Measurements from ENCODE around the gene ST6GALNAC3.
"Not testable (repeated sequence)": the region's sequence is repeated elsewhere in the genome, so short reads cannot be mapped to it uniquely, and the experiment has no call there.

The ST6GALNAC3 gene

GRCh38 chr1:76593618-76594017 lies 519.1 kb downstream of the ST6GALNAC3 start:
- no peak for DNase-seq

DNA sequence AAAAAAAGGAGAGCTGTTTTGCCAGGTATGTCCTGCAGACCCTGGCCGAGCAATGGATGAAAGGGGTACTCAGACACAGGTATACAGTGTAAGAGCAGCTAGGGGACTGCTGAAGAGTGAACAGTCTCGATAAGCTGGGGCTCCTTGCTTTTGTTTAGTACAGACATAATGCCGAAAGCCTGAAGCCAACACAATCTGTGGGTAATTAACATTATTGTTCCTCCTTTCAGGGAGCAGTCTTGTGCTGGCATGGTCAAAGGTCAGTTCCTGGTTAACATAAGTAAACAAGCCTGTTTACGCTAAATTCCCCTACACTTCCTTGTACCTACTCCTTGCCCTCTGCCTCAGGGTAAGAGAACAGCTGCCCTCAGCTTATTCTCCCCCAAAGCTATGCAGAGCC lies 520.5 kb downstream of the ST6GALNAC3 start:
- DNase-seq = no peak

DNA sequence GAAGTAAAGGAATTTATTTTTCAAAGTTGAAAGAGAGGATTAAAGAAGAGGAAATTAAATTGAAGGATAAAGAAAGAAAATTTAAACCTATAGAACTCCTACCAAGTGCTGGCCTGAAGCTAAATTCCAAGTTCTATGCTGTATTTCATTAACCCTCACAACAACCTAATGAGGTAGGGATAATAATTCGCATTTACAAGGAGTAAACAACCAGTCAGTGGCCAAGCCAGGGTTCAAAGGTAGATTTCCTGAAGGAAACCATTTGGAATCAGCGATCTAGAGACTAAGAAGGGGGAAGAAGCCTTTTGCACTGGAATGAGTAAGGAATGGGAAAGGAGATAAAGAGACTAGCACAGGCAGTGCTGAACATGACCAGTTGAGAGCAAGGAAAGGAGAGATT lies 526.9 kb downstream of the ST6GALNAC3 start:
- DNase-seq = no peak

GRCh38 chr1:76607717-76608116 lies 533.2 kb downstream of the ST6GALNAC3 start:
- no peak for DNase-seq

- DNase-seq = no peak
Measured at GRCh38 chr1:76611770-76612445, 537.4 kb downstream of the ST6GALNAC3 start.

DNA sequence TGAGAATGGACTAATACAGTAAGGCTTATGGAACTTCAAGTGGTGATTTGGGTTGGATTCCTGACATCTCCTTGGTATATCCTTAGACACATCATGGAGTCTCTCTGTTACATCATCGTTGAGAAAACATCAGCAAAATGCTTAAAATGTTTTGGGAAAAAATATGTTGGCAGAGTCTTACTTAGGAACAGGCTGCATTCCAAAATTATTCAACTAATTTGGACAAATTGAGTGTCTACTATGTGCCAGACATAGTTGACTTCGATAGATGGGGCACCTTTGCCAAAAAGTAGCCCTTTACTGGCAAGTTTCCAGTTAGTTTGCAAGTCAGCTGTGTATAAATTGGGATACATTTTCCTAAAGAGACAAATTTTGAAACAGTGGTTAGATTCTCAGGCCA lies 539.3 kb downstream of the ST6GALNAC3 start:
- no peak for DNase-seq

DNA sequence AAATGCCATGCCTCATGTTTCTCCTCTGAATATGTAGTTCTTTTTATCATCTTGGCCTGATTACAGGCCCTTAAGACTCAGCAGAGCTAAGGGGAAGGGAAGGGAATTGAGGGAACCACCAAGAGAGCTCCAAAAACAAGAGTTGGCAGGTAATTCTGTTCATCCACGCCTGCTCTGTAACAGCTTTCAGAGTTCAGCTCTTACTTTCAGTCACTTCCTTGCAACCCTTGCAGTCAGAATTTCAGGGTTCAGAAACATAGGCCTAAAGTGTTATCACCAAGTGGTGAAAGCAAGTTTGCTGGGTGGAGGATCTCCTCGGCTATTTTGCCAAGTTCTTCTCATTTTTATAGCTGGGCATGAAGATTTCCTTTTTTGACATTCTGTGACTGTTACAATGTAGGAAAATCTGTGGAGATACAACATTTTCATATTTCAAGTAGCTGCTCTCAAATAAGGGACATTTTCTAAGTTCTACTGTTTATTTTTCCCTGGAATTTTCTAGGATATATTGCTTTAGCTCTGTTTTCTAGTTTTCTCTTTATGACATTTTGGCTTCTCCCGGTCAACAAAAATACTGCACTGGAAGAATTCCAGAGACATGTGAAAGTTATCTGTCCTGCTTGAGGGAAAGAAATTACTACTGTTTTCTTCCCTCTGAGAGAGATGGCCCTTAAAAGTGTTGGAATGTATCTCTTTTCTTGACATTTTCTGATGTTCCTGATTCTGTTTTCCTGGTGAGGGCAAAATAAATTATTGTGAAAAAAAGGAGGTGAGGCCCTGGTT lies 540.9 kb downstream of the ST6GALNAC3 start:
- no peak for DNase-seq

GRCh38 chr1:76620371-76620770 lies 545.8 kb downstream of the ST6GALNAC3 start:
- no peak for DNase-seq

DNA sequence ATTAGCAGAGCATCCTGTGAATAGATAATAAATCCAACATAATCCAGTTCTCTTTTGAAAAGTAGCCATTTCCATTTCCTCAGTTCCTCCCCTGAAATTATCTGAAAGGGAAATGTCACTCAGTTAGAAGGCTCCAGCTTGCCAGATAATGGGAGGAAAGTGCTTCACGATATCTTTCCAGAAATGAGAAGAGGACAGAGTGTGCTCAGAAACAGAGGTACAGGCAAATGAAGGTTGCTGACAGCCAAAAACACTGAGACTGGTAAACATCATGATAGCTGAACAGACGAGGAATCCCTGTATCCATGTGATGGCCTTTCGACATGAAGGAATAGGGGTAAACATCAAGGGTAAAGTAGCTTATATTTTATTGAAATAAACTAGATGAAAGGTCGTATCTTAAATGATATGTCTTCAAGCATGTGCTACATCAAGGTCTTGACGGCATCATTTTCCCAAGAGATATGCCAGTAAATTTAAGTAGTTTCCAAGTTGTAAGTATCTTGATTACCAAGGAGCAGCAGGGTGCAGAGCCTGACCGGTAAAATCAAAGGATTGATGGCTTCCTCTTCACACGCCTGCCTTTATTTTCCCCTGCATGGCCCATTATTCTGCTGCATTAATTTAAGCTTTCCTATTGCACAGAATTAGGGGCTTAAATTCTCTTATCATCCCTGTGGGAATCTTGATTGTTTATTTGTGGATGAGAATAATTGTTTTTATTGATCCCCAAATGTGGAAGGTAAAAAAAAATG lies 548.4 kb downstream of the ST6GALNAC3 start:
- no peak for DNase-seq

DNA sequence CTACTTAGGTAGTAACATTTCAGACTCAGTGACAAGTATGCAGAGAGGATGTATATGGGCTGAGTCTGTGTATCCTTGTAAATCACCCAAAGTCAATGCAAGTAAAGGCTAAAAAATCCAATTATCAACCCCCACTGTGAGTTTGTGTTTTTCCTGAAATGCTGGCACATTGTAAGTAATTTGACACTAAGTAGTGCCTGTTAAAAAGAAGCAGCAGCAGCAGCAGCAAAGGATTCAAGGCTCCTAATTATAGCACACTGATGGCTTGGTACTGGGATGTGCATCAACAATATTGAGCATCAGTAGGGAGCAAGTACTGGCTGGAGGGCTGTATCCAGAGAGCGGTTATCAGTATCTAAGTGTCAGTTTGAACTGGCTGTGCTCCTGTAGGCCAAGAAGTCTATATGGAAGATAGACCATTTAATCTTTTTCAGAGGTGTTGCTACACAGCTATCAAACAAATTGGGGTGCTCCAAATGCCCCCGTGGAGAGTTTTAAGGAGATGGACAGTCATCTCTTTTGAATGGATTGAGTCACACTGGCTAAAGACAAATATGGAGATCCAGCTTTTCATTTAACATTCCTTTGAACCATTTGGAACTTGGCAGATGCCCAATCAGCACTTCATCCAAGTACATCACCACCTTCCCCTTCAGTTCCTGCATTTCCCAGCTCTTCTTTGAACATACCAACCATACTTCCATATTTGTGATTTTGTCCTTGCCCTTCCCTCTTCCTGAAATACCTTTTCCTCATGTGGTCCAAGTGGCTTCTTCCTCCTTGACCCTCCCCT lies 551.5 kb downstream of the ST6GALNAC3 start:
- DNase-seq = no peak

DNA sequence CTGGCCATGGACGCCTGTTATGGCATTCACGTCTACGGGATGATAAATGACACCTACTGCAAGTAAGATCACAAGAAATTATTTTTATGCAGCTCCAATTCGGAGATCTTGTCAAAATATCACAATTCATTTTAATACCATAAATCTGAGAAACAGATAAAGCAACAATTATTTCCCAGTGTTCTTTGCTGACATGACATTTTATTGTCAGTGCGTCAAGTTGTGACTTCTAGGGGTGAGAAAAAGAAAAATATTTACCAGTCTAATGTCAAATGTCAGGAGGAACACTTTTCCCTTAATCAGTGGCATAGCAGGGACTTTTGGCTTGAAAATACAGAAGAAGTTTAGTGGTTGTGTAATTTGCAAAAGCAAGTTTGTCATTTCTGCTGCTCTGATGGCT lies 553.0 kb downstream of the ST6GALNAC3 start:
- no peak for DNase-seq

DNA sequence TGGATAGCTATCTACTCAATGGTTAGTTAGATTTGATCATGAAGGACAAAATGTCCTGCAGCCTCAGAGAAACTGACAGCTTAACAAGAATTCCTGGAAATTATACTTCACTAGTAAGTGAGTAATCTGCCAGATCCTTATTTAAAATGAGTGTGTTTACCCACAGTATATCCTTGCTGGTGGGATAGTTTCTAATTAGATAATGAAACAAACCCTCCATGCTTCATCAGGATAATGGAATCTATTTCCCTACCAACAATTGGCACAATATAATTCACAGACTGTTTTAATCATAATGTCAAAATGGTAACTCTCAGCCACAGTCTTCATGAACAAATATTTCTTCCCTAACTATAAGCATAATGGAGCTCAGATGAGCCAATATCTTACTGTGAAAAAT lies 553.4 kb downstream of the ST6GALNAC3 start:
- DNase-seq = no peak

DNA sequence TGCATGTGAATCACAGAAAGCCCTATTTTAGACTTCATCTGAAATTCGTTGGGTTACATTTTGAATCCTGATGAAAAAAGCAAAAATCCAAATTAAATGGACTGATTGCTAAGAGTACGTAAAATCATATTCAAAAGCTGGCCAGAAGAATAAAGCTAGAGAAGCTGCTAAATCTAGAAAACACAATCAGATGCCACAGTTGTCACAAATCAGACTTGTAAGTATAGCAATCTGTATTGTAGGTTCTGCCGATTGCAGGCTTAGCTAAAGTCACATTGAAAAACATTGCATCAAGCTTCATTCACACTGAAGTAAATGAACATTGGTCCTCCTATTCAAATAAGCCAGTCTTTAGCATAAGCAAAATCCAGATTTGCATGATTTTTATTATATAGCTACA lies 557.6 kb downstream of the ST6GALNAC3 start:
- DNase-seq = no peak

DNA sequence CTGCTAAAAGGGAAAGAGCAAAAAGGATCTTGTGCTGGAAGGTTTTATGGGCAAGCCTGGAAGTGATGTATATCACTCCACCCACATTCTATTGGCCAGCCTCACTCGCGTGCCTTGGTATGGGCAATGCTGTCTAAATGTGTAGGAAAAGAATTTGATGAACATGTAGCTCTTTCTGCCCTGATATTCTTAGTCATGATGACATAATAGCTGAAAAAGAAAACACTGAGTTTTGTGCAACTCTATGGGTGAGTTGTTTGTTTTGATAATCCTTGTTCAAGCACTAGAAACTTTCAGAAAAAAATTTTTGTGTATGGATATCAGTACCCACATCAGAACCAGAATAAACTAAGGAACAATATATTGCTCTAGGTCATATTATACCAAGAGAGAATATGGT lies 561.2 kb downstream of the ST6GALNAC3 start:
- no peak for DNase-seq

DNA sequence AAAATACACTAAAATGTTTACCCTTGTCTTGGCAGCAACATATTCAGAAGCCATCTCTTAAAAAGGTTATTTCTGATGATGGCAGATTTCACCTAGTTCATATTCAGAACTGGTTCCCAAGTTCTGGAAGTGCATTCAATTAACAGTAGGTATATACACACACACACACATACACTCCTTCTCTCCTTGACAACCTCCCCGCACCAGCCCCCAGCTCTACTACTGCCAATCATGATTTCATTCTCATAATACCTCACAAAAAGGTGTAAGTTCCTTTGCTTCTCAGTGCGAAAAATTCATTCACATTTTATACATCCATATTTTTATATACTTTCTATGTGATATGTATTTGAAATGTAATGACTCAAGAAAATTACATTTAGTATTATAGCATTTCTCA lies 564.6 kb downstream of the ST6GALNAC3 start:
- no peak for DNase-seq

GRCh38 chr1:76640092-76640491 lies 565.5 kb downstream of the ST6GALNAC3 start:
- no peak for DNase-seq

GRCh38 chr1:76640723-76641122 lies 566.2 kb downstream of the ST6GALNAC3 start:
- no peak for DNase-seq

- DNase-seq = no peak
Measured at GRCh38 chr1:76644139-76644538, 569.6 kb downstream of the ST6GALNAC3 start.

DNA sequence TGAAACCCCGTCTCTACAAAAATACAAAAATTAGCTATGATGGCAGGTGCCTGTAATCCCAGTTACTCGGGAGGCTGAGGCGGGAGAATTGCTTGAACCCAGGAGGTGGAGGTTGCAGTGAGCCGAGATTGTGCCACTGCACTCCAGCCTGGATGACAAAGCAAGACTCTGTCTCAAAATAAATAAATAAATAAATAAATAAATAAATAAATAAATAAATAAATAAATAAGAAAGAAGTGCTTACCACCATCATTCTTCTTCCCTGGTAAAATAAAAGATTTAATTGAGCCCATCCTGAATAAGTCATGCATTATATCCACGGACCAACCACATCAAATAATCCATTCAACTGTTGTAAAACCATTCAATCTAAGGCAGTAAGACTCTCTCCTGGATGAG lies 578.3 kb downstream of the ST6GALNAC3 start:
- not testable (repeated sequence) for DNase-seq

DNA sequence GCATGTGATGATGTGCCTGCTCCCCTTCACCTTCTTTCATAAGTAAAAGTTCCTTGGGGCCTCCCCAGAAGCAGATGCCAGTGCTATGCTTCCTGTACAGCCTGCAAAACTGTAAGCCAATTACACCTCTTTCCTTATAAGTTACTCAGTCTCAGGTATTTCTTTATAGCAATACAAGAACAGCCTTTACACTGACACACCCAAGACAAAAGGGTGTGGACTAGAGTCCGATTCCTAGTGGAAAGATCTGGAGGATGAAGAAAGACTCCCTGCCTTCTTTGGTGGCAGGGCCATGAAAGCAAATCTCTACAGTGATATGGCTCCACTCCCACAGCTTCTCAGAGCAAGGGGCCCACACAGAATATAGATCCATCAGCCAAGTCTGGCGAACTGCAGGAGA lies 583.1 kb downstream of the ST6GALNAC3 start:
- no peak for DNase-seq

DNA sequence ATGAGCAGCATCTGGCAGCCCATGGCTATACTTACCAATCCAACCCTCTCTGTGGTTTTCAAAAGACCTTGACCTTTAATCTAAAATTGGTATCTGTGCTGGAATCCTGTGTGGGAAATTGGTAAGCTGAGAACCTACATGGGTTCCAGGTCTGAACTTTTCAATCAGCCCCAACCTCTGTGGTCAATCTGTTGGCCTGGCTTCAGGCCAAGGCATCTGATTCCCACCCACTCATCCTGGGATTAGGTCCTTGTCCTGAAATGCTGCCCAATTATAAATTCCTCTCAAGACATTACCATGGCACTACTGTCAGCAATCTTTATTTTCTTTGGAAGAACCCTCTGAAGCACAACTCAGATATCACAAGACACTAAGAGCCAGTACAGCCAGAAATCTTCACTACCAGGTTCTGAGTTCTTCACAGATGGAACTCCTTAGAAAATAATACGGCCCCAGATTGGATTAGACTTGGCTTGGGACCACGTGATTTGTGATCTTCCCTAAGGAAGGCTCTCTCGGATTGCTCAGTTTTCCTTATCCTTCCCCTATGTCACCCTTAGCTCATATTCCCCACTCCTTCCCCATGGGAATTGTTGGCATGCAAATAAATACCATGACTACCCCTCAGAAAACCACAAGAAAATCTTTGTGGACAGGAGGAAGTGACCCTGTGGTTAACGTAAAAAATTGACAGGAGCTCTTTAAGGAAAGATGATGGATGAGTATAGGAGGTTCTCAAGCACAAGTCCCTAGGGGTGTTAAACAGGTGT lies 584.8 kb downstream of the ST6GALNAC3 start:
- no peak for DNase-seq

DNA sequence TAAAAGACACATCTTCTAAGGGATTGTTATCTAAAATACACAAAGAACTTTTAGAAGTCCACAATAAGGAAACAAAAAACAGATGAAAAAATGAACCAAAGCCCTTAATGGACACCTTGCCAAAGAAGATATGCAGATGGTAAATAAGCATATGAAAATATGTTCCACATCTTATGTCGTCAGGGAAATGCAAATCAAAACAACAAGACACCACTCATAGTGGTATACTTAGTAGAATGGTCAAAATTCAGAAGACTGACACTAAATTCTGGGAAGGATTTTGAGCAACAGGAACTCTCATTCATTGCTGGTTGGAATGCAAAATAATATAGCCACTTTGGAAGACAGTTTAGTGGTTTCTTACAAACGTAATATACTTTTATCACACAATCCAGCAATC lies 587.0 kb downstream of the ST6GALNAC3 start:
- no peak for DNase-seq

Measured in NCI-H187 (cell line).